T1000 (cell line): ENCODE data around the gene GNAL.
"Not testable (repeated sequence)": the region's sequence is repeated elsewhere in the genome, so short reads cannot be mapped to it uniquely, and the experiment has no call there.

ENCODE experiments used
- DNase-seq: peaks from one replicate; lab custom pipeline; 2025; ENCODE audit warnings: mixed read lengths; lab: John Stamatoyannopoulos, UW

Gene GNAL

GRCh38 chr18:11688972-11689668 is at the start of gene GNAL:
Gene GNAL (plus strand): TSS chr18:11689264. CDS start chr18:11689564, 300 bp downstream.
- peak; percentile 39 for DNase-seq

DNA sequence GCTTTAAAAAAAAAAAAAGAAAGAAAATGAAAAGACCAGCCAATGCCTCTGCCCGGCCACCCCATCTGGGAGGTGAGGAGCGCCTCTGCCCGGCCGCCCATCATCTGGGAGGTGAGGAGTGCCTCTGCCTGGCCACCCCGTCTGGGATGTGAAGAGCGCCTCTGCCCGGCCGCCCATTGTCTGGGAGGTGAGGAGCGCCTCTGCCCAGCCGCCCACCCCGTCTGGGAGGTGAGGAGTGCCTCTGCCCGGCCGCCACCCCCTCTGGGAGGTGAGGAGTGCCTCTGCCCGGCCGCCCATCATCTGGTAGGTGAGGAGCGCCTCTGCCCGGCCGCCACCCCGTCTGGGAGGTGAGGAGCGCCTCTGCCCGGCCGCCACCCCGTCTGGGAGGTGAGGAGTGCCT is 41.8 kb upstream of the GNAL start:
- DNase-seq: not testable (repeated sequence)

DNA sequence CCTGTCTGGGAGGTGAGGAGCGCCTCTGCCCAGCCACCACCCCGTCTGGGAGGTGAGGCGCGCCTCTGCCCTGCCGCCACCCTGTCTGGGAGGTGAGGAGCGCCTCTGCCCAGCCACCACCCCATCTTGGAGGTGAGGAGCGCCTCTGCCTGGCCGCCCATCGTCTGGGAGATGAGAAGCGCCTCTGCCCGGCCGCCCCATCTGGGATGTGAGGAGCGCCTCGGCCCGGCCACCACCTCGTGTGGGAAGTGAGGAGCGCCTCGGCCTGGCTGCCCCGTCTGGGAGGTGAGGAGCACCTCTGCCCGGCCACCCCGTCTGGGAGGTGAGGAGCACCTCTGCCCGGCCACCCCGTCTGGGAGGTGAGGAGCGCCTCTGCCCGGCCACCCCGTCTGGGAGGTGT is 41.3 kb upstream of the GNAL start:
- DNase-seq: not testable (repeated sequence)

DNA sequence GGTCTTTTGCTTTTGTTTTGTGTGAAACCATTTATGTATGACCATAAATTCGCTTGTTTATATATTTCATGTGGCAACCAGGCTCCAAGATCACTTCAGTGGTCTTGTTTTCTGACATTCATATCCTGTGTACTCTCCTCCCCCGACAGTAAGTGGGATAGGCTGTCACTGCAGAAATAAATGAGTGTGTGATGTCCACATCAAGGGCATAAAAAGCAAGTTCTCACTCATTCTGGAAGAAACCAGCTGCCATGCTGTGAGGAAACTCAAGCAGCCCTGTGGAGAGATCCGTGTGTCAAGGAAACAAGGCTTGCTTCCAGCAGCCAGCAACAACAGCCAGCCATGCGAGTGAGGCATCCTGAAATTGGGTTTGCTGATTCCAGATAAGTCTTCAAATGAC is 39.2 kb upstream of the GNAL start:
- DNase-seq: no peak

DNA sequence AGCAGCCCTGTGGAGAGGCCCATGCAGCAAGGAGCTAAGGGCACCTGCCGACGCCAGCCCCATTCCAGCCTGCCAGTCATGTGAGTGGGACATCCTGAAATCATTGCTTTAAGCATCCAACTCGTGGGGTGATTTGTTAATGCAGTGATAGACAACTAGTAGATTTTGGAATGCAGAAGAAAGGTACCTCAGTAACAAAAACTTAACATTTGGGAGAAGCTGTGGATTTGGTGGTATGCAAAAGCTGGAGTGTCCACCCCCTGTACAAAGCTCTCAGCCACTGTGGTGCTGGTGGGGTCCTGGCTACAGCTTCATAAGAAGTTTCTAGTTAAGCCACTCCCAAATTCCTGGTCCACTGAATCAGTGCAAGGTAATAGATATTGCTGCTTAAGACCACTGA is 37.2 kb upstream of the GNAL start:
- no peak for DNase-seq

DNA sequence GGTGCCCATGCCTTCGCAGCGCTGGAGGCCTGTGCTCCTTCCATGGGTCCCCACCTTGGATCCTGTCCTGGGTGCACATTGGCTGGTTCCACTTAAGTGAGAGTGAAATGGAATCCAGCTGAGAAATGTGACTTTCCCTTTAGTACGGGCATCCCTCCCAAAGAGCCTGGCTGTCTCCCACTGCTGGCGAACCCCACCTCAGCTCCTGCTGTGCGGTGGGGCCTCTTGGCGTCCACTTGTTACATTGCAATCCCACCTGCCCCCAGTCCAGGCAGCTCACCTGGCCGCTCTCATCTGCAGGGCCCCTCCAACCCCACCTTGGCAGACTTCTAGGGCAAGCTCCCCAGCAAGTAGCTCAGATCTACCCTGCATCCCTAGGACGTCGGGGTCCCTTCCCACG is 35.5 kb upstream of the GNAL start:
- DNase-seq: no peak

- DNase-seq: no peak
Measured at GRCh38 chr18:11654736-11655605, 34.1 kb upstream of the GNAL start.

GRCh38 chr18:11655606-11655932 is 33.5 kb upstream of the GNAL start:
- DNase-seq: no peak

GRCh38 chr18:11657152-11657551 is 31.9 kb upstream of the GNAL start:
- DNase-seq: no peak

- no peak for DNase-seq
Measured at GRCh38 chr18:11657554-11657953, 31.5 kb upstream of the GNAL start.

DNA sequence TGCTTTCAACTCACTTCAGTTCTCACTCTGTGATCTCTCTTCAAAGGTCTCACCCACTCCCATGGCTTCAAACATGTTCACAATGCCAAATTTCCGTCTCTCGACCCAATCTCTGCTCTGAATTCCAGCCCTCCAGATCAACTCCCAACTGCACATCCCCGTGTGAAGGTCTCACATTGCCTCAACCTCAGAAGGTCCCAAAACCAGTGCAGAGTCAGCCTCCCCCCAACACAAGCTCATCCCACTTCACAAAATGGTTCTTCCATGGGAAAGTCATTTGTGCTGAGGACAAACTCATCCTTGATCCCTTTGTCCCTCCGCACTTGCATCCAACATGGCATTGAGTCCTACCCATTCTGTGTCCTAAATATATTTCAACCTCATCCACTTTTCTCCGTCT is 31.0 kb upstream of the GNAL start:
- no peak for DNase-seq

DNA sequence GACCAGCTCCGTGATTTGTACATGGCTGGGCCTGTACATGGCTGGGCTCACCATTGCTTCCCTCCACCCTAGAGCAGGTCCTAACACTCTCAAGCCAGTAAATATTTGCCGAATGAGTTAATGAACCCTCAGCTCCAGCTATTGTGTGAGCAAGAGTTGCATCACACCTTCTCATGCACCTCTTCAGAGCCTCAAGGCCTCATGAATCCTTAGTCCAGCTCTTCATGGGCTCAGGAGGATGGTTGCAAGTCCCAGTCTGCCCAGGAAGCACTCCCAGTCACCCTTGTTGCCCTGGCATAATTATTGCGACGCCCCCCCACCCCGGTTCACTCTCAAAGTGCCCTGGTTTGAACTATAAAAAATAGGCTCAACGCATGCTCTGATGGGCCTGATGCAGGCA is 30.1 kb upstream of the GNAL start:
- DNase-seq: no peak

DNA sequence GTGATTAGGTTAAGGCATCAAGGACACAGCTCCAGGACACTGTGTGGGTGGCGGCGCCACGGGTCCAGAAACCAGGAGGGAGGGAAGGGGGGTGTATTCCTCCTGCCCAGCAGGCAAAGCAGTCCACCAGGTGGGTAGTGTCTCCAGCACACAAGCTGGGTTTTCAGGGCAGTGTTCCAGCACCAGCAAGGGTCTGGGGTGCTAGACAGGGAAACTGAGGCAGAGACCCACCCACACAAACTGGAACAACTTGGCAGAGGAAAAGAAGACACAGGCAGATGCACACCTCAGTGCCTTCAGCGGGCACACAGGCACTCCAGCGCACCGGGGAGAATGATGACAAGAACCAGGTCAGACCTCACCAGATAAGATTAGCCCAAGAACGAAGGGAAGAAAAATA is 28.4 kb upstream of the GNAL start:
- DNase-seq: no peak

DNA sequence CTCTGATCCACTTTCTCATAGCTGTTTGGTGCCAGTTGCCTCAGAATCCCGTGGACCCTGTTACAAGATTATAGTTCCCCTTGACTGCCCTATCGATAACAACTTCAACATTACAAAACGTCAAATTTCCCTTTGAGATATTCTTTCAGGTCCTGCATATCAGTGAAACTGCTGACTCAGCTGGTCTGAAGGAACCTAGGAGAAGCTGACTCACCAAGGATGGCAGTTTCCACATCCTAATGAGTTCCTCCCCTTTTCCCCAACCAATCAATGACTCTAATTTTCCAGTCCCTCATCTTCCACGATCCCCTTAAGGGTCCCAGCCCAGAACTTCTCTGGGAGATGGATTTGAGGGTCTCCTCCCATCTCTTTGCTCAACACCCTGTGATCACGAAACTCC is 27.6 kb upstream of the GNAL start:
- DNase-seq: no peak

- no peak for DNase-seq
Measured at GRCh38 chr18:11663439-11664029, 25.5 kb upstream of the GNAL start.

DNA sequence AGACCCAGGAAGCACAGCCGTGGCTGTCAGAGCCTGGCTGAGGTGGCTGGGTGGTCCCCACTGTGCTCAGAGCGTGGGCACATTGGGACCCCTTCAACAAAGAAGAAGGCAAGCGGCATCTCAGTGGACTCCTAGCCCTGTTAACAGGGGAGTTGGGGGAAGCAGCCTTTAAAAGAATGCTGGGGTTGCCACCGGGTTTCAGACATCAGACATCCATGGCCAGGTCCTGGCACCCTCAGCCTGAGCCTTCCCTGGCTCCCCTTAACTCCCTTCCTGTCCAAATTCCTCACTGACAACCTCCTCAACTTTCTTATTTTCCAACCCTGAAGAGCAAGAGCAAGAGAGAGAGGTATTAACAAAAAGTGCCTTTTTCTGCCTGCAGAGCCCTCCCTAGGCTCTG is 24.8 kb upstream of the GNAL start:
- DNase-seq: no peak

DNA sequence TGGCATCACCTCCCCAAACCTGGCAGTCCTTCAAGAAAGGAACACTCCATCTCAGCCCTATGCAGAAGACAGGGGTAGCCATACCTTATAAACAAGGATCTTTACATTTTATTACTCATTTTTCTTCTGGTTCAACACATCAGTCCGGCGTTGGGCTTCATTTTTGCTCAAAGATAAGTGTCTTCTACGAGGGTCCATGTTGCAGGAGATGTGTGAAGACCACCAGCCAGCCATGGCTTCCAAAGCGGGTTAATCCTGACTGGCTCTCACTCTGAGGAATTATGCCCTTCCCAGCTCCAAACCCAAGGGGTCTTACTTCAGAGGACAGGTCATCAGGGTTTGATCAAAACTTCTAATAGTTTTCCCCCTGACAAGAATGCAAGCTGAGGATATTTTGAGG is 23.9 kb upstream of the GNAL start:
- no peak for DNase-seq

DNA sequence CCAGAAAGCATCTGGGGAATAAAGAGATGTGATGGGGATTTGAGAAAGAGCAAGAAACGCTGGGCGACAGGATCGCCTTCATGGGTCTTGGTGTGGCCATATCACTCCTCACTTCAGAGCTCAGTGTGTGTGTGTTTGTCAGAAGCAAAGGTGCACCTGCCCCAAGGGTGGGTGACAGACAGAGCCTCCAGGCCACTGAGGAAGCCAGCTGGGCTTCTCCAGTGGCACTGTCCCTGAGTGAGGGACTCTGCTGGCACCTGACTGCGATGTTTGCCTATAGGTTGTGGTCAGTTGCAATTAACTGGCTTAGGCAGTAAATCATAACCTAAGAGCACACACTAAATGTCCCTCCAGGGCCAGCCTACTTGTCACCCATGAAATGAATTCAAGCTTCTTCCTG is 23.5 kb upstream of the GNAL start:
- DNase-seq: no peak

DNA sequence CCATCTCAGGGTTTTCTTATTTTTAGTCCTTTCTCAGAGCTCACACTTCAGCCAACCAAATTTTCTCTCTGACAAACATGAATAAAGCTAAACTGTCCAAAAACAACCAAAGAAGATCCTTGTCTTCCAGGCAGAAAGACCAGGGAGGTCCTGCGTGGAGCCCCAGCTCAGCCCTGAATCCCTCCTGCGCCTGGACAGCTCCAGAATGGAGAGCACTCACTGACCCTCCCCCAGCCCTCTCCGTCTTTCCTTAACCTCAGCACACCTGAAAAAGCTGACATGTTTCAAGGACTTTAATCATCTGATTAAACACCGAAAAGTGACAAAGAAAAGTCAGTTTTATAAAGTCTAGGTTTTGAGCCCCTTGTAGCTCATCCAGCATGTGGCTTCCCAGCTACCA is 22.9 kb upstream of the GNAL start:
- no peak for DNase-seq

DNA sequence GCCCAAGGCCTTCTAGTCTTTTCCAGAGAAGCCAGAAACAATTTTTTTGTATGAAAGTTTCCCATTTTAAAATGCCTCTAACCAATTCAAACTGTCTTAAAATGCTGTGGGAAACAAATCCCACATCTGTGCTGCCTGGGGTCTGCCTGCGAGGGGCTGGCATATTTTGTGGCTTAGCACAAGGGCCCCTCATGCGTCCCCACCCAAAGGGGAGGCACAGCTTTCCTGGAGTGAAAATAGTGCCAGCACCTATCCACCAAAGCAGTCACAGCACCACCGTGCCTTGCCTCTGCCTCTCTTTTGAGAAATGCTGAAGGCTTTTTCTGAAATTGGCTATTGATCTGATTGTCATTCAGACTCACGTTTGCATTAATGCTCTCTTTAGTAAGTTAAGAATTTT is 22.2 kb upstream of the GNAL start:
- no peak for DNase-seq

DNA sequence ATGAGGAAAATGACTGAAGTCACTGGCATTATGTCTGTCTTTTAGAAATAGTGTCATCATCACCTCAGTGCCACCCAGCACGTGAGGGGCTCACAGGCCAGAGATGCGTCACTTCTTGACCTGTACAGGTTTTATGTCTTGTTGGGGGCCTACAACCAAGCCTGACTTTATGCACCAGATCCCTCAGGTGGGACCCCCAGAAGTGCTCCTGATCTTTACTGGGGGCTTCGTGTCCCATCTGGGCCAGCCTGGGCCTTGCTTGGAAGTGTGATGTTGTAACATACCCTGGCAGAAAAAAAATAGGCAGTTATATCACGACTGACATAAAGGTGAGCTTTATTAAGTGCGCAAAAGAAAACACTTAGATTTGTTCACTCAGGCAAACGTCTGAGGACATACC is 21.5 kb upstream of the GNAL start:
- DNase-seq: no peak

DNA sequence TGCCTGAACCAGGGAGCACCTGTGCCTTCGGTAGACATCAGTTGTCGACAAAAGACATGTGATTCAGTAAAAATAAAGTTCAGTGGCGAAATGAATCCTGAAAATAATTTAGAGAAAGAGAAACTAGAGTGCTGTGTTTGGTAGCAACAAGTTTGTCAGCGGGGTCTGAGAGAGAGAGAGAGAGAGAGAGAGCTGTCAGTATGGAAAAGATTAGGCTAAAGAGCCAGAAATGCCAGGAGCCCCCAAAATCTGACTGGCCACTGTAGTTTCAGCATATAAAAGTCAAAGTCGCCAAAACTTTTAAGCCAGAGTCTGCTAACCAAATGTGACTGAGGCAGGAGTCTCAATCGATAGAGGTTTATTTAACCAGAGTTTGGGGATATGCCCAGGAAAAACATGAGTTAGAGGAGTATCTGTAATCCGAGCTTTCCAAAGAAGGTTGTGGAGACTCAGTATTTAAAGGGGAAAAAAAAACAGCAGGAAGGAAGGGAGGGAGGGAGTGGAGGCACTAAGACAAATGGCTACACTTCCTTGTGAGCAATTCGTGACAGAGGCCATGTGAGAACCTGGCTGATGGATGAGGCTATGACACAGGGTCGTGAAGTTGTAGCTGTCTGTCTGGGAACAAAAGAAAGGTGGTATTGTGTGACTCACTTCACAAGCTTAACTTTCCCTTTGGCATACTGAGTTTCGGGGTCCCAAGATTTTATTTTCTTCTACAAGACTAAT is 20.5 kb upstream of the GNAL start:
- no peak for DNase-seq
